OCI-LY7 (cell line): Measurements from ENCODE around the gene LAMC1. TPM values are rescaled to one million over a fixed set of nuclear protein-coding genes. Genes with fewer than 3 reads are reported as not detected.

Source experiments
- BruUV-seq: library from RNA; stranded (reverse); fragments of 400-500 nt; replicated peaks from 2 replicates; lab custom pipeline; 2021; lab: Mats Ljungman, UMichigan
- CTCF ChIA-PET: fragments of 300-600 bp; sonication (Branson Sonifier 250); formaldehyde crosslinking; loops from one replicate; lab custom pipeline; 2022; ENCODE audit warnings: antibody characterized with exemption; ENCODE audit not compliant: unreplicated experiment; lab: Charles Lee
- POLR2A ChIA-PET: fragments of 300-600 bp; sonication (Branson Sonifier 250); formaldehyde crosslinking; loops from one replicate; lab custom pipeline; 2022; ENCODE audit warnings: antibody characterized with exemption; lab: Charles Lee
- DNase-seq: peaks from one replicate; pipeline ENCODE4 v3.0.0-alpha.2; 2015; ENCODE audit warnings: low spot score
- H2AFZ ChIP-seq: fragments of 200-600 bp; sonication (generic), shearing (Covaris generic); 2 replicates; pipeline ENCODE4 v1.6.1; 2014; ENCODE audit warnings: mild to moderate bottlenecking, antibody characterized with exemption, low read length, moderate library complexity
- H3K27ac ChIP-seq: fragments of 200-600 bp; sonication (generic); 2 replicates; pipeline ENCODE4 v1.5.1; 2014; ENCODE audit warnings: mixed run types, low read depth, mild to moderate bottlenecking, moderate library complexity, low read length, inconsistent platforms; ENCODE audit not compliant: poor library complexity, severe bottlenecking
- H3K36me3 ChIP-seq: fragments of 200-600 bp; sonication (generic); 2 replicates; pipeline ENCODE4 v1.6.1; 2014; ENCODE audit warnings: mild to moderate bottlenecking, antibody characterized with exemption, low read length, moderate library complexity, mixed read lengths; ENCODE audit not compliant: insufficient read depth
- H3K4me1 ChIP-seq: fragments of 200-600 bp; sonication (generic); 2 replicates; pipeline ENCODE4 v1.5.1; 2014; ENCODE audit warnings: mild to moderate bottlenecking, low read length; ENCODE audit not compliant: insufficient read depth, poor library complexity, severe bottlenecking
- H3K4me2 ChIP-seq: fragments of 200-600 bp; sonication (generic); 2 replicates; pipeline ENCODE4 v1.6.1; 2014; ENCODE audit warnings: mild to moderate bottlenecking, low read length
- H3K4me3 ChIP-seq: fragments of 200-600 bp; sonication (generic); 2 replicates; pipeline ENCODE4 v1.5.1; 2014; ENCODE audit warnings: mild to moderate bottlenecking, low read depth, low read length; ENCODE audit not compliant: poor library complexity, severe bottlenecking
- H3K79me2 ChIP-seq: fragments of 200-600 bp; sonication (generic); 2 replicates; pipeline ENCODE4 v1.6.1; 2016; ENCODE audit warnings: low read depth, mild to moderate bottlenecking, low read length, moderate library complexity, mixed read lengths; ENCODE audit not compliant: insufficient read depth
- H3K9me2 ChIP-seq: fragments of 200-600 bp; sonication (generic); 2 replicates; pipeline ENCODE4 v1.6.1; 2016; ENCODE audit warnings: mild to moderate bottlenecking, low read length, mixed read lengths; ENCODE audit not compliant: insufficient read depth
- H3K9me3 ChIP-seq: fragments of 200-600 bp; sonication (generic); 2 replicates; pipeline ENCODE4 v1.6.1; 2014; ENCODE audit warnings: mild to moderate bottlenecking, mixed run types, low read length, mixed read lengths
- H4K20me1 ChIP-seq: fragments of 200-600 bp; sonication (generic); 2 replicates; pipeline ENCODE4 v1.6.1; 2014; ENCODE audit warnings: mild to moderate bottlenecking, antibody characterized with exemption, low read length, moderate library complexity, mixed read lengths; ENCODE audit not compliant: insufficient read depth
- EZH2phosphoT487 ChIP-seq: fragments of 200-600 bp; sonication (generic); IDR thresholded peaks from 2 replicates; pipeline ENCODE4 v1.6.1; 2018; ENCODE audit warnings: low read depth, borderline replicate concordance, mild to moderate bottlenecking, mixed run types, antibody characterized with exemption, low read length, moderate library complexity, mixed read lengths
- intact Hi-C: fragments of 100-400 bp; cut with micrococcal nuclease; formaldehyde crosslinking; loops from one replicate; pipeline ENCODE4 v1.10.0; 2022; ENCODE audit not compliant: unreplicated experiment
- total RNA-seq, 2 experiments: library from RNA; depleted of rRNA in 1 of 2; stranded (reverse); fragments of >200 nt in 1 of 2; shearing (Covaris generic) in 1 of 2; gene quantifications; 2 replicates each; pipeline ENCODE4 v1.2.3, GENCODE V29; 2014 to 2022
- TF ChIP-seq, protein P1 (sequence below): fragments of 200-600 bp; sonication (generic); conservative IDR thresholded peaks from 2 replicates; pipeline ENCODE4 v1.5.1; 2014; ENCODE audit warnings: mild to moderate bottlenecking, antibody characterized with exemption, low read length, moderate library complexity, mixed read lengths

LAMC1 gene
- total RNA-seq, 2 experiments from 2014 or later = 24.2 to 42.1 TPM

DNA sequence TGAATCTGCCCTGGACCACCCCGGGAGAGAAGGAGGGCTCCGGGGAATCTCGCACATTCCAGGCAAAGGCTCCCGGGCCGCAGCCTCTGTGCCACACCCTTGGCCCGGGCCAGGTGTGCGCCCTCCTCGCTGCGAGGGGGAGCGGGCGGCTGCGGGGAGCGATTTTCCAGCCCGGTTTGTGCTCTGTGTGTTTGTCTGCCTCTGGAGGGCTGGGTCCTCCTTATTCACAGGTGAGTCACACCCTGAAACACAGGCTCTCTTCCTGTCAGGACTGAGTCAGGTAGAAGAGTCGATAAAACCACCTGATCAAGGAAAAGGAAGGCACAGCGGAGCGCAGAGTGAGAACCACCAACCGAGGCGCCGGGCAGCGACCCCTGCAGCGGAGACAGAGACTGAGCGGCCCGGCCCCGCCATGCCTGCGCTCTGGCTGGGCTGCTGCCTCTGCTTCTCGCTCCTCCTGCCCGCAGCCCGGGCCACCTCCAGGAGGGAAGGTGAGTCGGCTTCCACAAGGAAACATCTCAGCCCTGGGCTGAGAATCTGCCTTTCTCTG is 162.8 kb downstream of the LAMC1 start, which contains the start of gene LAMC2:
LAMC2 (plus strand) TSS at position 324 of the 550 bp plus-strand sequence; CDS start at position 413, 89 bp downstream.
- Histone ChIP-seq H3K36me3 (no peaks in the 10 kb centered on the region), H2AFZ (no peak within 1 kb of the TSS), H3K4me2 (no peak within 1 kb of the TSS), H3K9me3 (no peaks in the 10 kb centered on the region), H3K9me2 (no peaks in the 10 kb centered on the region), H3K4me3 (no peak within 1 kb of the TSS), H3K79me2 (no peaks in the 10 kb centered on the region), H3K27ac (no peak within 1 kb of the TSS), H4K20me1 (no peaks in the 10 kb centered on the region), H3K4me1 (no peaks in the 10 kb centered on the region)
- intact Hi-C loops = no loop called here
- no peak for TF ChIP-seq EZH2phosphoT487
- TF ChIP-seq, protein P1, sequence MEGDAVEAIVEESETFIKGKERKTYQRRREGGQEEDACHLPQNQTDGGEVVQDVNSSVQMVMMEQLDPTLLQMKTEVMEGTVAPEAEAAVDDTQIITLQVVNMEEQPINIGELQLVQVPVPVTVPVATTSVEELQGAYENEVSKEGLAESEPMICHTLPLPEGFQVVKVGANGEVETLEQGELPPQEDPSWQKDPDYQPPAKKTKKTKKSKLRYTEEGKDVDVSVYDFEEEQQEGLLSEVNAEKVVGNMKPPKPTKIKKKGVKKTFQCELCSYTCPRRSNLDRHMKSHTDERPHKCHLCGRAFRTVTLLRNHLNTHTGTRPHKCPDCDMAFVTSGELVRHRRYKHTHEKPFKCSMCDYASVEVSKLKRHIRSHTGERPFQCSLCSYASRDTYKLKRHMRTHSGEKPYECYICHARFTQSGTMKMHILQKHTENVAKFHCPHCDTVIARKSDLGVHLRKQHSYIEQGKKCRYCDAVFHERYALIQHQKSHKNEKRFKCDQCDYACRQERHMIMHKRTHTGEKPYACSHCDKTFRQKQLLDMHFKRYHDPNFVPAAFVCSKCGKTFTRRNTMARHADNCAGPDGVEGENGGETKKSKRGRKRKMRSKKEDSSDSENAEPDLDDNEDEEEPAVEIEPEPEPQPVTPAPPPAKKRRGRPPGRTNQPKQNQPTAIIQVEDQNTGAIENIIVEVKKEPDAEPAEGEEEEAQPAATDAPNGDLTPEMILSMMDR = no peak
- POLR2A ChIA-PET = interaction anchor here (0.6 kb wide), 1 partner anchor 387 kb away, joined by 3 read pairs; no protein-coding TSS in a partner anchor
- CTCF ChIA-PET = no interaction called here
- no TSS peak for BruUV-seq
- no peak for DNase-seq

DNA sequence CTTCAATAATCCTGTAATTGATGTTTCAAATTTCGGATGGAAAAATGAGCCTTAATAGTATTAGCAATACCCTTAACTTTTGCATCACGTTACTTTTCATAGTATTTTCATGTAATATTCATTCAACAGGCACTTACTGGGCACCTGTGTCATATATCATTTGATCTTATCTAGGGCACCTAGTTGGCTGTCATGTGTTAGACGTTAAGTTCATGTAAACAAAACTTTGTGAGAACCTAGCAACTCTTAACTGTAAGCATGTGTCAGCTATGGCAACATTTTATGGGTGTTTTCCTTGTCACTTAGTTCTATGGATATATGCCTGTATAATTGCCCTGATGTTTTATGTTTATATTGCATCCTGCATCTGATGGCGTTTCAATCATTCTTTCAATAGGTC is 163.6 kb downstream of the LAMC1 start:
- Histone ChIP-seq H3K4me3 (no peak overlapping the region), H3K9me2 (no peaks in the 10 kb centered on the region), H2AFZ (no peak overlapping the region), H3K4me2 (no peak overlapping the region), H3K4me1 (no peaks in the 10 kb centered on the region), H3K36me3 (no peaks in the 10 kb centered on the region), H3K27ac (no peak overlapping the region), H3K79me2 (no peaks in the 10 kb centered on the region), H3K9me3 (no peaks in the 10 kb centered on the region), H4K20me1 (no peaks in the 10 kb centered on the region)
- ChIA-PET POLR2A (no interaction called here), CTCF (no interaction called here)
- BruUV-seq = no TSS peak
- no peak for TF ChIP-seq EZH2phosphoT487
- DNase-seq = no peak
- intact Hi-C loops = no loop called here

- no peaks in the 10 kb centered on the region for H3K9me2 ChIP-seq
- ChIA-PET POLR2A (no interaction called here), CTCF (no interaction called here)
- H3K79me2 ChIP-seq = no peaks in the 10 kb centered on the region
- H3K4me1 ChIP-seq = no peaks in the 10 kb centered on the region
- no peak overlapping the region for H3K27ac ChIP-seq
- no peaks in the 10 kb centered on the region for H4K20me1 ChIP-seq
- H3K36me3 ChIP-seq = no peaks in the 10 kb centered on the region
- H3K4me3 ChIP-seq = no peak overlapping the region
- no peaks in the 10 kb centered on the region for H3K9me3 ChIP-seq
- intact Hi-C loops = no loop called here
- TF ChIP-seq, protein P1 = no peak
- TF ChIP-seq EZH2phosphoT487 = no peak
- no TSS peak for BruUV-seq
- H2AFZ ChIP-seq = no peak overlapping the region
- no peak for DNase-seq
- no peak overlapping the region for H3K4me2 ChIP-seq
These were observed 165.0 kb downstream of the LAMC1 start for GRCh38 chr1:183188240-183188639.
